GM12878 (cell line): ENCODE measurements around the gene RBM44. TPM values are rescaled to one million over a fixed set of nuclear protein-coding genes. Genes with fewer than 3 reads are reported as not detected.

Source experiments
- ATAC-seq: fragments of 200-7000 bp; cut with Tn5 transposase; 3 replicates; pipeline ENCODE4 v1.9.1; 2020; ENCODE audit warnings: mild to moderate bottlenecking, moderate library complexity
- BruUV-seq: library from RNA; stranded (reverse); fragments of 400-500 nt; replicated peaks from 2 replicates; lab custom pipeline; 2021; lab: Mats Ljungman, UMichigan
- CTCF ChIA-PET: fragments of 300-600 bp; sonication (Branson Sonifier 250); formaldehyde crosslinking; extraction: SDS; loops from one replicate; lab custom pipeline; 2021; ENCODE audit warnings: inconsistent platforms; lab: Yijun Ruan, JAX
- POLR2A ChIA-PET: fragments of 350-600 bp; formaldehyde crosslinking; extraction: SDS; loops from one replicate; lab custom pipeline; 2021; ENCODE audit warnings: inconsistent platforms; lab: Charles Lee
- RAD21 ChIA-PET: fragments of 300-600 bp; sonication (Branson Sonifier 250); formaldehyde crosslinking; loops from one replicate; lab custom pipeline; 2023; ENCODE audit warnings: antibody characterized with exemption; ENCODE audit not compliant: unreplicated experiment; lab: Charles Lee
- SMC1A ChIA-PET: fragments of 300-600 bp; sonication (Branson Sonifier 250); formaldehyde crosslinking; loops from one replicate; lab custom pipeline; 2023; ENCODE audit not compliant: unreplicated experiment, uncharacterized antibody; lab: Charles Lee
- DNase-seq: peaks from one replicate; pipeline ENCODE4 v3.0.0-alpha.2; 2011; ENCODE audit warnings: low read depth, low spot score
- FAIRE-seq: peaks from 3 replicates; lab custom pipeline; 2011; peaks lifted over from hg19 to GRCh38; lab: Jason Lieb, UNC
- H2AFZ ChIP-seq: 2 replicates; pipeline ENCODE4 v1.6.0; 2011; ENCODE audit warnings: low read depth, low read length, control low read depth; ENCODE audit not compliant: control insufficient read depth
- H3K27ac ChIP-seq: 2 replicates; pipeline ENCODE4 v1.5.1; 2011; ENCODE audit warnings: control low read depth; ENCODE audit not compliant: control insufficient read depth, insufficient read depth
- H3K27me3 ChIP-seq, 2 experiments: replicated peaks in 1 of 2; 2 replicates each; pipeline versions ENCODE4 v1.6.0 to v1.6.1; 2011; ENCODE audit warnings: low read length in 1 of 2; ENCODE audit not compliant: control insufficient read depth in 2 of 2, insufficient read depth in 2 of 2
- H3K36me3 ChIP-seq, 2 experiments: 2 replicates each; pipeline ENCODE4 v1.5.1; 2011; ENCODE audit warnings: low read length in 1 of 2; ENCODE audit not compliant: control insufficient read depth in 2 of 2, insufficient read depth in 2 of 2
- H3K4me1 ChIP-seq: 2 replicates; pipeline ENCODE4 v1.6.1; 2011; ENCODE audit warnings: mild to moderate bottlenecking, low read length, moderate library complexity, mixed read lengths; ENCODE audit not compliant: control insufficient read depth, insufficient read depth
- H3K4me2 ChIP-seq: 2 replicates; pipeline ENCODE4 v1.6.0; 2011; ENCODE audit warnings: control low read depth; ENCODE audit not compliant: control insufficient read depth, insufficient read depth
- H3K4me3 ChIP-seq: fragments of 200-600 bp; sonication (generic); 2 replicates; pipeline ENCODE4 v1.5.1; 2016
- H3K79me2 ChIP-seq: 2 replicates; pipeline ENCODE4 v1.6.0; 2011; ENCODE audit warnings: low read length; ENCODE audit not compliant: control insufficient read depth, insufficient read depth
- H3K9ac ChIP-seq: 2 replicates; pipeline ENCODE4 v1.8.0; 2011; ENCODE audit warnings: low read length, control low read depth, mixed read lengths; ENCODE audit not compliant: control insufficient read depth, insufficient read depth
- H3K9me3 ChIP-seq: replicated peaks from 3 replicates; pipeline ENCODE4 v1.5.1; 2011; ENCODE audit warnings: mild to moderate bottlenecking, low read length; ENCODE audit not compliant: control insufficient read depth, insufficient read depth
- H4K20me1 ChIP-seq: 2 replicates; pipeline ENCODE4 v1.6.0; 2011; ENCODE audit not compliant: control insufficient read depth, insufficient read depth
- ESRRA ChIP-seq: IDR thresholded peaks from 2 replicates; pipeline ENCODE4 v1.6.1; 2012; ENCODE audit warnings: mild to moderate bottlenecking, low read length, improper control_type of control experiment
- HDGF ChIP-seq: fragments of 450-650 bp; IDR thresholded peaks from 2 replicates; pipeline ENCODE4 v1.6.1; 2016; ENCODE audit warnings: antibody characterized with exemption
- IKZF2 ChIP-seq, 2 experiments: fragments of 450-650 bp; IDR thresholded peaks; 2 replicates each; pipeline ENCODE4 v1.6.1; 2017; ENCODE audit warnings: mild to moderate bottlenecking in 2 of 2, moderate library complexity in 2 of 2
- MYC ChIP-seq: IDR thresholded peaks from 2 replicates; pipeline ENCODE4 v1.6.1; 2011; ENCODE audit warnings: mild to moderate bottlenecking, low read length, moderate library complexity, inconsistent platforms; ENCODE audit not compliant: insufficient read depth, insufficient replicate concordance, insufficient read length, severe bottlenecking
- NFIC ChIP-seq: IDR thresholded peaks from 2 replicates; pipeline ENCODE4 v1.6.1; 2012; ENCODE audit warnings: low read depth, mild to moderate bottlenecking, inconsistent platforms, low read length, moderate library complexity
- PML ChIP-seq: IDR thresholded peaks from 2 replicates; pipeline ENCODE4 v1.6.1; 2012; ENCODE audit warnings: low read length, inconsistent platforms
- RAD21 ChIP-seq: IDR thresholded peaks from 2 replicates; pipeline ENCODE4 v1.6.1; 2011; ENCODE audit warnings: mild to moderate bottlenecking, low read depth, low read length, moderate library complexity; ENCODE audit not compliant: insufficient read depth
- RELA ChIP-seq: fragments of 450-650 bp; IDR thresholded peaks from 2 replicates; pipeline ENCODE4 v1.8.0; 2014; ENCODE audit warnings: borderline replicate concordance; ENCODE audit not compliant: partially characterized antibody
- ZNF217 ChIP-seq: fragments of 450-650 bp; IDR thresholded peaks from 2 replicates; pipeline ENCODE4 v1.6.1; 2017; ENCODE audit warnings: antibody characterized with exemption, mild to moderate bottlenecking
- WGBS: methylation state at CpG from one replicate; pipeline ENCODE4 v1.1.6; 2016; ENCODE audit warnings: low lambda C conversion rate; ENCODE audit not compliant: insufficient replicate concordance, insufficient coverage; ENCODE audit errors: missing lambda C conversion rate; 5-methylcytosine and 5-hydroxymethylcytosine counted together
- in situ Hi-C: fragments of 300-500 bp; cut with MboI; formaldehyde crosslinking; loops from 9 replicates; pipeline ENCODE4 v1.14.3; 2018; ENCODE audit warnings: mixed read lengths
- intact Hi-C: fragments of 100-400 bp; cut with micrococcal nuclease; formaldehyde crosslinking; loops from one replicate; pipeline ENCODE4 v1.14.2; 2022; ENCODE audit not compliant: unreplicated experiment
- polyA plus RNA-seq, 11 experiments: library from polyadenylated mRNA; depleted of rRNA in 4 of 11; unstranded in 6 of 11; stranded (reverse) in 5 of 11; fragments of >200 nt; fragmentation: Nextera tagmentation in 4 of 11; fragmentation: Illumina TruSeq in 1 of 11; extraction: Ambion mirVana in 4 of 11; extraction: Trizol in 1 of 11; gene quantifications; 1 replicate in 1 of 11; 2 replicates in 10 of 11; pipeline versions ENCODE4 v1.2.1 to v1.2.3, GENCODE V29; 2011 to 2016; ENCODE audit warnings: inconsistent platforms in 2 of 11, missing spikeins in 2 of 11, low read depth in 1 of 11
- total RNA-seq, 4 experiments: library from RNA; depleted of rRNA in 3 of 4; stranded (reverse); fragments of >200 nt in 3 of 4; fragmentation: Illumina TruSeq in 1 of 4; extraction: Trizol in 1 of 4; gene quantifications; 2 replicates each; pipeline versions ENCODE4 v1.2.1 to v1.2.3, GENCODE V29; 2013 to 2021
- TF ChIP-seq, protein P1 (sequence below): IDR thresholded peaks from 2 replicates; pipeline ENCODE4 v1.6.1; 2012; ENCODE audit warnings: low read depth, low read length, improper control_type of control experiment
- TF ChIP-seq, protein P2 (sequence below): fragments of 450-650 bp; IDR thresholded peaks from 2 replicates; pipeline ENCODE4 v1.6.1; 2017; ENCODE audit warnings: mild to moderate bottlenecking, moderate library complexity

Gene RBM44
- total and polyA plus RNA-seq, 10 of the 15 experiments (the other 5 are each of a cell fraction or from before 2014, with no cell fraction given), result 0.14 to 1.4 (median 0.62) TPM; not detected in 1

DNA sequence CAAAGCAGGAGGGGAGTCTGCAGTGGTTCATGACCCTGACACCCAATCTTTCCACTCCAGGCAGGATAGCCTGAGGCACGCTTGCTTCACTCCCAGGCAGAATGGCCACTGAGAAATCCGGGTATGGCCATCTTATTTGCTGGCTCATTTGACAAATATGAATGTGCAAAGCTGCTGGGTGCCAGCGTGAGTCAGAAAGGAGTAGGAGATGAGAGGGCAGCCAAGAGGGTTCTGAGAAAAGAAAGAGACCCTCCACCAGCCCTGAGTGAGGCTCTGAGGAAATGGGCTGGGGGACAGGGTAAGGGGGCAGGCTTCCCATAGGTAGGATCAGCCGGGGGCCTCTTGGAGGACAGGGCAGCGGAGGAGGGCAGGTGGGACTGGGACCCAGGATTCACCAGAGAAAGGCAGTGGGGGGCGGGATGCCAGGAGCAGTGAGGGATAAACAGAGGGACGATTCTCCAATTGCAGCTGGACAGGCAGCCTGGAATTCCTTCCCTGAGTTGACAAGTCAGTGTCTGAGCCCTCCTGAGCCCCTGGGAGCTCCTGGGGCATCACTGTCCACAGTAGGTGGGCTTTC lies 76.1 kb downstream of the RBM44 start:
- Histone ChIP-seq H3K4me3 (no peak overlapping the region), H3K4me1 (no peaks in the 10 kb centered on the region; the same call in 1 of the 2 replicates), H3K79me2 (no peaks in the 10 kb centered on the region), H3K36me3 (no peaks in the 10 kb centered on the region), H2AFZ (no peak overlapping the region), H3K9me3 (no peaks in the 10 kb centered on the region), H3K27ac (no peak overlapping the region)
- ChIA-PET CTCF (no interaction called here), SMC1A (no interaction called here), RAD21 (interaction anchor here (0.5 kb wide), 1 partner anchor 277 kb away, joined by 3 read pairs; no protein-coding TSS in a partner anchor)
- FAIRE-seq, result no peak
- 16% methylated on average over 7 of the region's 7 CpGs for WGBS
- intact Hi-C loops (no loop called here), in situ Hi-C loops (no loop called here)
- ATAC-seq, result no peak
- TF ChIP-seq RELA (no peak), ZNF217 (no peak), MYC (no peak)
- TF ChIP-seq, all 136 proteins: peak for 0
- H3K27me3 ChIP-seq, result no peaks in the 10 kb centered on the region; a peak in 1 of 4 replicates
- no peaks in the 10 kb centered on the region for H4K20me1 ChIP-seq
- H3K4me2 ChIP-seq, result no peak overlapping the region
- POLR2A ChIA-PET, result no interaction called here
- BruUV-seq, result no TSS peak
- H3K9ac ChIP-seq, result no peak overlapping the region
- no peak for DNase-seq

DNA sequence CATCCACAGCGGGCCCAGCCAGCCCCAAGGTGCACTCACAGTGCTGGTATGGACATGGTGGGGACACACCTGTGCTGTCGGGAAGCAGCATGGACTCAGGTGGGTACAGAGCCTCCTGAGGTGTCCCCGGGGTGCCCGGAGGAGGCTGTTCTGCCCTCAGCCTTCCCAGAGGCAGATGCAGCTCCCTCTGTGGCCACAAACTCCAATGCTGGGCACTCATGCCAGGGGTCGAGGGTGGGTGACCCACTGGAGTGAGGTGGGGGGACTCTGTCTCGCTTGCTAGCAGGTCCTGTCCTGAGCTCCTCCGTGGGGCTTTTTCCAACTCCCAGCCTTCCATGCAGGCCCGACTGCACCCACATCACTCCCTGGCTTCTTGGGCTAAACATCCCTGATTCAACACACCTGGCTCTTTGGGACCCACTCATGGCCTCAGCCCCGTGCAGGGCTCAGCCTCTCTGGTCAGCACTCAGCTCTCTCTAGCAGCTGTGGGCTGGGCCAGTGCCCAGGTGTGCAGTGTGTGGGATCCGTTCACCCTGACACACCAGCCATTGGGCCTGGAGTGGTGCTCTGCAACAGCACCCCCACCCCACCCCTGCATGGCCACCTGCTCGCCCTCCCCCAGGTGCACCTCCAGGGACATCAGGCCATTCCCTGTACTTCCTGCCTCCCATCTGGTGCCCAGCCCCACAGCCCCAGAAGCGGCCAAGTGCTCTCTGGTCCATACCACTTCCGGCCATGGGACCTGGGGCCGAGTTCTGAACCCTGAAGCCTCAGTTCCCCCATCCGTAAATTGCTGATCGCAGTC lies 76.9 kb downstream of the RBM44 start:
- Histone ChIP-seq H4K20me1 (no peaks in the 10 kb centered on the region), H2AFZ (no peak overlapping the region), H3K4me1 (no peaks in the 10 kb centered on the region; the same call in 1 of the 2 replicates), H3K79me2 (no peaks in the 10 kb centered on the region), H3K4me2 (no peak overlapping the region), H3K4me3 (no peak overlapping the region), H3K9me3 (no peaks in the 10 kb centered on the region), H3K9ac (no peak overlapping the region), H3K36me3 (no peaks in the 10 kb centered on the region), H3K27ac (no peak overlapping the region), H3K27me3 (no peaks in the 10 kb centered on the region; a peak in 1 of 4 replicates)
- no TSS peak for BruUV-seq
- in situ Hi-C loops (no loop called here), intact Hi-C loops (no loop called here)
- ChIA-PET SMC1A (interaction anchor here (1.0 kb wide), 1 partner anchor 14 kb away, joined by 3 read pairs; no protein-coding TSS in a partner anchor), RAD21 (interaction anchor here (0.9 kb wide), 1 partner anchor 258 kb away, joined by 3 read pairs; no protein-coding TSS in a partner anchor), POLR2A (no interaction called here), CTCF (no interaction called here)
- ATAC-seq (no peak), DNase-seq (no peak), FAIRE-seq (no peak)
- WGBS, result 29% methylated on average over 15 of the region's 16 CpGs
- TF ChIP-seq ESRRA (no peak), NFIC (no peak), IKZF2 (IDR thresholded peaks at IDR 0.05) (no peak), PML (no peak), HDGF (no peak), RAD21 (no peak)
- TF ChIP-seq, protein P1, sequence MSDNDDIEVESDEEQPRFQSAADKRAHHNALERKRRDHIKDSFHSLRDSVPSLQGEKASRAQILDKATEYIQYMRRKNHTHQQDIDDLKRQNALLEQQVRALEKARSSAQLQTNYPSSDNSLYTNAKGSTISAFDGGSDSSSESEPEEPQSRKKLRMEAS, result no peak
- TF ChIP-seq, protein P2, sequence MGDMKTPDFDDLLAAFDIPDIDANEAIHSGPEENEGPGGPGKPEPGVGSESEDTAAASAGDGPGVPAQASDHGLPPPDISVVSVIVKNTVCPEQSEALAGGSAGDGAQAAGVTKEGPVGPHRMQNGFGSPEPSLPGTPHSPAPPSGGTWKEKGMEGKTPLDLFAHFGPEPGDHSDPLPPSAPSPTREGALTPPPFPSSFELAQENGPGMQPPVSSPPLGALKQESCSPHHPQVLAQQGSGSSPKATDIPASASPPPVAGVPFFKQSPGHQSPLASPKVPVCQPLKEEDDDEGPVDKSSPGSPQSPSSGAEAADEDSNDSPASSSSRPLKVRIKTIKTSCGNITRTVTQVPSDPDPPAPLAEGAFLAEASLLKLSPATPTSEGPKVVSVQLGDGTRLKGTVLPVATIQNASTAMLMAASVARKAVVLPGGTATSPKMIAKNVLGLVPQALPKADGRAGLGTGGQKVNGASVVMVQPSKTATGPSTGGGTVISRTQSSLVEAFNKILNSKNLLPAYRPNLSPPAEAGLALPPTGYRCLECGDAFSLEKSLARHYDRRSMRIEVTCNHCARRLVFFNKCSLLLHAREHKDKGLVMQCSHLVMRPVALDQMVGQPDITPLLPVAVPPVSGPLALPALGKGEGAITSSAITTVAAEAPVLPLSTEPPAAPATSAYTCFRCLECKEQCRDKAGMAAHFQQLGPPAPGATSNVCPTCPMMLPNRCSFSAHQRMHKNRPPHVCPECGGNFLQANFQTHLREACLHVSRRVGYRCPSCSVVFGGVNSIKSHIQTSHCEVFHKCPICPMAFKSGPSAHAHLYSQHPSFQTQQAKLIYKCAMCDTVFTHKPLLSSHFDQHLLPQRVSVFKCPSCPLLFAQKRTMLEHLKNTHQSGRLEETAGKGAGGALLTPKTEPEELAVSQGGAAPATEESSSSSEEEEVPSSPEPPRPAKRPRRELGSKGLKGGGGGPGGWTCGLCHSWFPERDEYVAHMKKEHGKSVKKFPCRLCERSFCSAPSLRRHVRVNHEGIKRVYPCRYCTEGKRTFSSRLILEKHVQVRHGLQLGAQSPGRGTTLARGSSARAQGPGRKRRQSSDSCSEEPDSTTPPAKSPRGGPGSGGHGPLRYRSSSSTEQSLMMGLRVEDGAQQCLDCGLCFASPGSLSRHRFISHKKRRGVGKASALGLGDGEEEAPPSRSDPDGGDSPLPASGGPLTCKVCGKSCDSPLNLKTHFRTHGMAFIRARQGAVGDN, result no peak
